Metanephros (tissue), 2 donors: ENCODE data around the gene GSX1. TPM values are rescaled to one million over a fixed set of nuclear protein-coding genes. Genes with fewer than 3 reads are reported as not detected.

Source experiments
- small RNA-seq: library from RNA; depleted of rRNA; stranded (forward); fragments of <200 nt; gene quantifications from one replicate; pipeline ENCODE3, GENCODE V24; 2014; ENCODE audit warnings: low replicate concordance
- total RNA-seq: library from RNA; depleted of rRNA; stranded (reverse); fragments of >200 nt; gene quantifications from one replicate; pipeline ENCODE4 v1.2.3, GENCODE V29; 2014

Gene GSX1
- not detected for total RNA-seq

GRCh38 chr13:27792393-27793218 is at the start of gene GSX1:
Gene GSX1, plus strand, starts transcription at chr13:27792483. Its CDS starts 208 bp downstream, at chr13:27792691.

Small RNAs within 50 kb of the gene (small RNA-seq; reads per million reads assigned to genes)
- gene RNU6-73P: not detected

Other genes starting within 250 kb of the GSX1 start
- gene LNX2, start 172.0 kb upstream of the GSX1 start, total RNA-seq: 11.6 TPM
- gene POLR1D, start 170.6 kb upstream of the GSX1 start, total RNA-seq: 76.9 TPM
- gene PDX1, start 127.5 kb downstream of the GSX1 start, total RNA-seq: not detected
- gene CDX2, start 176.8 kb downstream of the GSX1 start, total RNA-seq: not detected
- not detected for gene URAD, start 196.2 kb downstream of the GSX1 start, total RNA-seq